ENCODE results near the gene REX1BD. TPM values are rescaled to one million over a fixed set of nuclear protein-coding genes. Genes with fewer than 3 reads are reported as not detected.

Gene REX1BD
- total and polyA plus RNA-seq, 2 of the 13 experiments (the other 11 are each of a cell fraction or from before 2014, with no cell fraction given) = 7.5 to 25.4 TPM

GRCh38 chr19:18557411-18558201 lies 31.0 kb upstream of the REX1BD start, which contains the start of gene KXD1 (continued):
- TF ChIP-seq MXD4 (CRISPR knock-in tag; IDR thresholded peaks at IDR 0.05) (peak; percentile 79; the same call in 1 of the 2 replicates), KDM2A (CRISPR knock-in tag; IDR thresholded peaks at IDR 0.05; ENCODE audit: borderline replicate concordance, low read depth) (peak; percentile 69; the same call in 1 of the 2 replicates), SP4 (CRISPR knock-in tag; IDR thresholded peaks at IDR 0.05) (peak; percentile 63; the same call in 1 of the 2 replicates), GMEB1 (CRISPR knock-in tag; IDR thresholded peaks at IDR 0.05; ENCODE audit: borderline replicate concordance) (peak; percentile 99), PREB (CRISPR knock-in tag; IDR thresholded peaks at IDR 0.05) (no peak), ZNF350 (CRISPR knock-in tag; IDR thresholded peaks at IDR 0.05; ENCODE audit: borderline replicate concordance, low read depth) (peak; percentile 33; the same call in 1 of the 2 replicates), SNAPC4 (CRISPR knock-in tag; IDR thresholded peaks at IDR 0.05) (no peak), SPEN (CRISPR knock-in tag; IDR thresholded peaks at IDR 0.05; ENCODE audit: low read depth) (peak; percentile 85), EP300 (IDR thresholded peaks at IDR 0.05; ENCODE audit: low read depth in 2 of 2, low read length in 2 of 2) (0 out of 4 replicates have a peak, but pooled peaks of 1 of the 2 experiments have one; percentile 31), EP300 (CRISPR knock-in tag; IDR thresholded peaks at IDR 0.05; ENCODE audit: borderline replicate concordance) (no peak), ZNF564 (CRISPR knock-in tag; IDR thresholded peaks at IDR 0.05) (no peak), SALL1 (CRISPR knock-in tag; IDR thresholded peaks at IDR 0.05) (peak; percentile 88), LCORL (IDR thresholded peaks at IDR 0.05) (no peak), LCORL (CRISPR knock-in tag; IDR thresholded peaks at IDR 0.05) (no peak), ZFX (CRISPR knock-in tag; IDR thresholded peaks at IDR 0.05; ENCODE audit: low read depth) (peak; percentile 83), ZNF331 (CRISPR knock-in tag; IDR thresholded peaks at IDR 0.05) (peak; percentile 8; the same call in 1 of the 2 replicates), ZNF234 (CRISPR knock-in tag; conservative IDR thresholded peaks at IDR 0.05) (no peak), NR2F2 (IDR thresholded peaks at IDR 0.05; ENCODE audit: borderline replicate concordance, low read depth) (no peak), SAFB2 (CRISPR knock-in tag; IDR thresholded peaks at IDR 0.05; ENCODE audit: borderline replicate concordance, low read depth) (0 out of 2 replicates have a peak, but pooled peaks have one; percentile 64), BRD4 (CRISPR knock-in tag; IDR thresholded peaks at IDR 0.05) (0 out of 2 replicates have a peak, but pooled peaks have one; percentile 19), ATM (IDR thresholded peaks at IDR 0.05; ENCODE audit: borderline replicate concordance) (no peak), ZNF740 (CRISPR knock-in tag; IDR thresholded peaks at IDR 0.05) (no peak)
